Parathyroid adenoma (tissue), 2 donors: ENCODE data around the gene YWHAH.

Source experiments
- H2AFZ ChIP-seq: fragments of 300-600 bp; sonication (generic); one replicate; pipeline ENCODE4 v1.7.0; 2017; ENCODE audit warnings: antibody characterized with exemption, mild to moderate bottlenecking
- H3K27ac ChIP-seq: fragments of 300-600 bp; sonication (generic); one replicate; pipeline ENCODE4 v1.7.0; 2017
- H3K27me3 ChIP-seq: fragments of 300-600 bp; sonication (generic); one replicate; pipeline ENCODE4 v1.7.0; 2017; ENCODE audit warnings: low read length; ENCODE audit not compliant: control insufficient read depth, insufficient read depth
- H3K36me3 ChIP-seq: fragments of 300-600 bp; sonication (generic); one replicate; pipeline ENCODE4 v1.7.0; 2017; ENCODE audit warnings: low read length; ENCODE audit not compliant: control insufficient read depth, insufficient read depth
- H3K4me1 ChIP-seq: fragments of 300-600 bp; sonication (generic); one replicate; pipeline ENCODE4 v1.7.0; 2017; ENCODE audit warnings: control low read depth
- H3K4me2 ChIP-seq: fragments of 300-600 bp; sonication (generic); one replicate; pipeline ENCODE4 v1.7.0; 2017; ENCODE audit warnings: low read length
- H3K4me3 ChIP-seq: fragments of 300-600 bp; sonication (generic); one replicate; pipeline ENCODE4 v1.7.0; 2017; ENCODE audit warnings: low read depth, low read length
- H3K79me2 ChIP-seq: fragments of 300-600 bp; sonication (generic); one replicate; pipeline ENCODE4 v1.7.0; 2017; ENCODE audit warnings: control low read depth
- H3K9ac ChIP-seq: fragments of 300-600 bp; sonication (generic); one replicate; pipeline ENCODE4 v1.7.0; 2017; ENCODE audit warnings: mild to moderate bottlenecking
- H3K9me3 ChIP-seq: fragments of 300-600 bp; sonication (generic); one replicate; pipeline ENCODE4 v1.7.0; 2017; ENCODE audit warnings: low read length; ENCODE audit not compliant: control insufficient read depth
- TF ChIP-seq, protein P1 (sequence below): fragments of 300-600 bp; sonication (generic); IDR thresholded peaks from one replicate; pipeline ENCODE4 v1.7.0; 2017; ENCODE audit warnings: antibody characterized with exemption, mild to moderate bottlenecking
- donor health status: primary hyperparathyroidism.

YWHAH gene

DNA sequence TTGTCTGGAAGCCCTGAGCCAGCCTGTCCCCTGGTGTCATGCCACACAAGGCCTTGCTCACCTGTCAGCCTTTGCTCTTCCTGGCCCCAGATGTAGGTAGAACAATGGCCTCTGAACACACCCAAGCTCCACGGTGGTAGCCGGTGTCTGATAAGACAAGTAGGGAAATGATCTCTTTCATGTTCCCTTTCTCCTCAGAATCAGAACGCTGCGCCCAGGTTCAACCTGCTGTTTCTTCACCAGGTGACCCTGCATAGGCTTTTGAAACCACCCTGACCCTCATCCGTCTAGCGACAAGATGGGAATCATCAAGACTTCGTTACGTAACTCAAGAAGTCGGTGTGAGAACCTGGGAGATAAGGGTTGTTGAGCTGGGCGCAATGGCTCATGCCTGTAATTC, 28.7 kb upstream of the YWHAH start:
- Histone ChIP-seq H3K4me2 (no peak overlapping the region), H3K4me3 (no peak overlapping the region), H3K9ac (no peak overlapping the region), H3K36me3 (no peaks in the 10 kb centered on the region), H3K4me1 (no peaks in the 10 kb centered on the region), H3K27me3 (no peaks in the 10 kb centered on the region), H2AFZ (no peak overlapping the region), H3K9me3 (no peaks in the 10 kb centered on the region), H3K27ac (no peak overlapping the region), H3K79me2 (no peaks in the 10 kb centered on the region)
- TF ChIP-seq, protein P1, sequence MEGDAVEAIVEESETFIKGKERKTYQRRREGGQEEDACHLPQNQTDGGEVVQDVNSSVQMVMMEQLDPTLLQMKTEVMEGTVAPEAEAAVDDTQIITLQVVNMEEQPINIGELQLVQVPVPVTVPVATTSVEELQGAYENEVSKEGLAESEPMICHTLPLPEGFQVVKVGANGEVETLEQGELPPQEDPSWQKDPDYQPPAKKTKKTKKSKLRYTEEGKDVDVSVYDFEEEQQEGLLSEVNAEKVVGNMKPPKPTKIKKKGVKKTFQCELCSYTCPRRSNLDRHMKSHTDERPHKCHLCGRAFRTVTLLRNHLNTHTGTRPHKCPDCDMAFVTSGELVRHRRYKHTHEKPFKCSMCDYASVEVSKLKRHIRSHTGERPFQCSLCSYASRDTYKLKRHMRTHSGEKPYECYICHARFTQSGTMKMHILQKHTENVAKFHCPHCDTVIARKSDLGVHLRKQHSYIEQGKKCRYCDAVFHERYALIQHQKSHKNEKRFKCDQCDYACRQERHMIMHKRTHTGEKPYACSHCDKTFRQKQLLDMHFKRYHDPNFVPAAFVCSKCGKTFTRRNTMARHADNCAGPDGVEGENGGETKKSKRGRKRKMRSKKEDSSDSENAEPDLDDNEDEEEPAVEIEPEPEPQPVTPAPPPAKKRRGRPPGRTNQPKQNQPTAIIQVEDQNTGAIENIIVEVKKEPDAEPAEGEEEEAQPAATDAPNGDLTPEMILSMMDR = no peak

DNA sequence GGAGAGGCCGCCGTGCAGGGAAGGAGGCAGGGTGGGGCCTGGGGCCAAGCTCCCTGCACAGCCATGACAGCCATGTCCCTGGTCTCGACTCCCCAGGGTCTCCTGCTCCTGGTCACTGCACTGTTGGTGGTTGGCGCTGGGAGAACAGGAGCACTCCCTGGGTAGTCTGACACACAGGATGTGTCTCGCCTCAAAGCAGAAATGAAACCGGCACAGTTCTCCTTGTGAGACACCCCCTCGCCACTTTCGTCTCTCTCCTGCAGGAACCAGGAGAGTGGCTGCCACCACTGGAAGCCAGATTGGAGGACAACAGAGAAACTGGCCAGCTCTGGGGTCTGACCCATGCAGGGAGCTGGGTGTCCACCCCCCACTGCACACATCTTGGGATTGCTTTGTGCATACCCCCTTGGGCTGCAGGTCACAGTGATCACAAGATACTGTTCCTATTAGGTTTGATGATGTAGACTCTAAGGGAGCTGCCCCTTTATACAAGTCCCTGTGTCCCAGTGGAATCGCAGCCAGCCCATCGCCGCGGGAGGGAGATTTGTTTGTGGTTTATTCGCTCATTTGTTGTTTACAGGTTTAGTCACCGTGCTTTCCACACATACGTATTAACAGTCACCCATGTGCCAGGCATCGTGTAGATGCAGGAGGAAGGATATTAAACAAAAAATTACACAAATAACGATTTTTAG, 27.0 kb upstream of the YWHAH start:
- TF ChIP-seq, protein P1 = no peak
- no peak overlapping the region for H3K27ac ChIP-seq

DNA sequence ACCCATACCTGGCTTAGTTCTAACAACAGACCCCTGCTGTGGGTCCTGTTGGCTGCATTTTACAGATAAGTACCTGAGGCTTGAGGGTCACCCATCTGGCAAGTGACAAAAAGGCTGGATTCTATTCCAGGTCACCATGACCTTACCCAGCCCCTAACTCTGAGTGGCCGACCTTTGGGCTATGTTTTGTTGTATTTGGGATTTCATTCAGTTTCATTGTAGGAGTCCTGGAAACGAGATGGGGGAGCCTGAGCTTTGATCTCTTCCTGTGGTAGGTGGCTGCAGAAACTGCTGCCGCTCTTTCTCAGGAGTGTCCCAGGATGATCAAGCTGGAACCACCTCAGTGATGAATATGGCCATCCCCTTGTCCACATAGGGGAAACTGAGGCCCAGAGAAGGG, 24.6 kb upstream of the YWHAH start:
- Histone ChIP-seq H3K36me3 (no peaks in the 10 kb centered on the region), H3K27me3 (no peaks in the 10 kb centered on the region), H3K9me3 (no peaks in the 10 kb centered on the region), H3K27ac (no peak overlapping the region), H3K9ac (no peak overlapping the region), H2AFZ (no peak overlapping the region), H3K4me1 (no peaks in the 10 kb centered on the region), H3K4me3 (no peak overlapping the region), H3K4me2 (no peak overlapping the region), H3K79me2 (no peaks in the 10 kb centered on the region)
- TF ChIP-seq, protein P1 = no peak

More for the DNA sequence above, 27.0 kb upstream of the YWHAH start:
- Histone ChIP-seq H3K79me2 (no peaks in the 10 kb centered on the region), H2AFZ (no peak overlapping the region), H3K9me3 (no peaks in the 10 kb centered on the region), H3K36me3 (no peaks in the 10 kb centered on the region), H3K27me3 (no peaks in the 10 kb centered on the region), H3K4me1 (no peaks in the 10 kb centered on the region), H3K4me2 (no peak overlapping the region), H3K9ac (no peak overlapping the region), H3K4me3 (no peak overlapping the region)

DNA sequence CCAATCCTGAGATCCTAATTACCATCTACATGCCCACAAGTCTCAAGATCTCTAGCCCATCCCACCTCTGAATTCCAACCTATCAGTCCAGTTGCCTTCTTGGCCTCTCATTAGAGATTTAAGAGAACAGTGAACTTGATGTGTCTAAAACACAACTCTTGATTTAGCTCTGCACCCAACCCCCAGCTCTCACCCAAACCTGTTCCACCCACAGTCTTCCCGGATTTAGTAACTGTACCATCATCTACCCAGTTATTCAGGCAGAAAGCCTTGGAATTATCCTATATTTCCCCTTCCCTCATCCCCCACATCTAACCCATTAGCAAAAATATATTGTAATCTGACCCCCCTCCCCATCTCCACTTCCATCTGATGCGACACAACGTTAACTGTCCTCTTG, 24.0 kb upstream of the YWHAH start:
- H2AFZ ChIP-seq = no peak overlapping the region
- no peak overlapping the region for H3K27ac ChIP-seq
- no peak overlapping the region for H3K4me3 ChIP-seq
- TF ChIP-seq, protein P1 = no peak
- no peak overlapping the region for H3K4me2 ChIP-seq
- H3K9me3 ChIP-seq = no peaks in the 10 kb centered on the region
- no peaks in the 10 kb centered on the region for H3K27me3 ChIP-seq
- H3K4me1 ChIP-seq = no peaks in the 10 kb centered on the region
- H3K36me3 ChIP-seq = no peaks in the 10 kb centered on the region
- H3K79me2 ChIP-seq = no peaks in the 10 kb centered on the region
- H3K9ac ChIP-seq = no peak overlapping the region

DNA sequence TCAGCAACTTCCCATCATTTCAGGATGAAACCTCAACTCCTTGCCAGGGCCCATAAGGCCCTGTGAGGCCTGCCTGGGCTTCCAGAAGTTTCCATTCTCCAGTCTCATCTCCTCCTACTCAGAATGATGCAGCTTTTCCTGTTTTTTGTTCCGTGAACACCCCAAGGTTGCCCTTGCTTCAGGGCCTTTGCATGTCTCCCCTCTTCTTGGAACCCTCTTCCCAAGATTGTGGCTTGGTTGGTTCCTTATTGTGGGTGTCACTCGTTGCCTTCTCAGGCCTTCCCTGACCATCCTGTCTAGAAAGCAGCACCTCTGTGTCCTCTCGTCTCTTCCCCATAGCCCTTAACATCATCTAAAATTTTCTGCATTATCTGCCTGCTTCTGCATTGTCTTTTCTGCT, 23.2 kb upstream of the YWHAH start:
- no peak overlapping the region for H2AFZ ChIP-seq
- H3K4me3 ChIP-seq = no peak overlapping the region
- H3K79me2 ChIP-seq = no peaks in the 10 kb centered on the region
- no peaks in the 10 kb centered on the region for H3K27me3 ChIP-seq
- no peaks in the 10 kb centered on the region for H3K36me3 ChIP-seq
- H3K27ac ChIP-seq = no peak overlapping the region
- TF ChIP-seq, protein P1 = no peak
- no peaks in the 10 kb centered on the region for H3K9me3 ChIP-seq
- H3K4me2 ChIP-seq = no peak overlapping the region
- H3K9ac ChIP-seq = no peak overlapping the region
- H3K4me1 ChIP-seq = no peaks in the 10 kb centered on the region
